K562 (cell line): ENCODE measurements around the gene PBX2. TPM values are rescaled to one million over a fixed set of nuclear protein-coding genes. Genes with fewer than 3 reads are reported as not detected.
A peak's percentile ranks its signal among the peaks of the same experiment; 100 is the strongest.

Source experiments
- ARID1B ChIP-seq: fragments of 450-650 bp; IDR thresholded peaks from 2 replicates; pipeline ENCODE4 v1.6.1; 2016; ENCODE audit warnings: antibody characterized with exemption, mild to moderate bottlenecking, inconsistent platforms
- HNRNPK ChIP-seq: fragments of 200-400 bp; formaldehyde crosslinking; IDR thresholded peaks from one replicate; pipeline ENCODE4 v1.6.1; 2018; ENCODE audit warnings: mild to moderate bottlenecking, low read depth, low read length; ENCODE audit not compliant: poor library complexity, severe bottlenecking
- KAT2B ChIP-seq: IDR thresholded peaks from one replicate; pipeline ENCODE4 v1.6.1; 2012; ENCODE audit warnings: low read depth, mild to moderate bottlenecking, control low read depth, inconsistent platforms, low read length, moderate library complexity
- MAFG ChIP-seq: fragments of 450-650 bp; conservative IDR thresholded peaks from 2 replicates; pipeline ENCODE4 v1.6.1; 2016; ENCODE audit warnings: missing genetic modification characterization, missing compliant biosample characterization
- NBN ChIP-seq: fragments of 450-650 bp; IDR thresholded peaks from 2 replicates; pipeline ENCODE4 v1.6.1; 2016; ENCODE audit warnings: low read depth, mild to moderate bottlenecking
- NFE2L1 ChIP-seq: fragments of 450-650 bp; IDR thresholded peaks from 2 replicates; pipeline ENCODE4 v1.6.1; 2016; ENCODE audit warnings: missing genetic modification characterization, low read depth, mild to moderate bottlenecking, missing compliant biosample characterization, moderate library complexity, borderline replicate concordance
- NFRKB ChIP-seq: fragments of 450-650 bp; IDR thresholded peaks from 2 replicates; pipeline ENCODE4 v1.6.1; 2016; ENCODE audit warnings: low read depth
- PCBP2 ChIP-seq: fragments of 200-400 bp; formaldehyde crosslinking; IDR thresholded peaks from 2 replicates; pipeline ENCODE4 v1.6.1; 2018; ENCODE audit warnings: low read length, low read depth, mild to moderate bottlenecking, moderate library complexity; ENCODE audit not compliant: poor library complexity, severe bottlenecking
- SRSF1 ChIP-seq: fragments of 200-400 bp; formaldehyde crosslinking; IDR thresholded peaks from 2 replicates; pipeline ENCODE4 v1.6.1; 2017; ENCODE audit warnings: mild to moderate bottlenecking, low read depth, low read length, moderate library complexity
- TEAD4 ChIP-seq, 2 experiments: sonication (generic) in 1 of 2; formaldehyde crosslinking in 1 of 2; IDR thresholded peaks; 2 replicates each; pipeline versions ENCODE4 v1.6.1 to v1.8.0; 2012 to 2022; ENCODE audit warnings: borderline replicate concordance in 1 of 2, inconsistent platforms in 1 of 2, low read length in 1 of 2, mild to moderate bottlenecking in 1 of 2, missing genetic modification reagents in 1 of 2
- ZNF184 ChIP-seq: sonication (generic); formaldehyde crosslinking; IDR thresholded peaks from 2 replicates; pipeline ENCODE4 v1.5.0; 2020; ENCODE audit warnings: missing genetic modification reagents
- ZNF354B ChIP-seq: fragments of 250-450 bp; sonication (Bioruptor Pico); IDR thresholded peaks from 2 replicates; pipeline ENCODE4 v1.4.0; 2020
- ZSCAN32 ChIP-seq: fragments of 450-650 bp; formaldehyde crosslinking; IDR thresholded peaks from 2 replicates; pipeline ENCODE4 v1.4.0; 2020; ENCODE audit warnings: mild to moderate bottlenecking, moderate library complexity
- polyA plus RNA-seq, 8 experiments: library from polyadenylated mRNA; depleted of rRNA in 4 of 8; stranded (reverse) in 5 of 8; unstranded in 3 of 8; fragments of >200 nt; fragmentation: Nextera tagmentation in 2 of 8; fragmentation: Illumina TruSeq in 1 of 8; extraction: Ambion mirVana in 2 of 8; extraction: Trizol in 1 of 8; gene quantifications; 2 replicates each; pipeline versions ENCODE4 v1.2.1 to v1.2.3, GENCODE V29; 2011 to 2014; ENCODE audit warnings: inconsistent platforms in 1 of 8, missing spikeins in 1 of 8
- total RNA-seq, 7 experiments: library from RNA; depleted of rRNA in 6 of 7; stranded (reverse); fragments of >200 nt in 6 of 7; fragmentation: Illumina TruSeq in 2 of 7; extraction: Trizol in 2 of 7; gene quantifications; 2 replicates each; pipeline versions ENCODE4 v1.2.1 to v1.2.3, GENCODE V29; 2011 to 2021; ENCODE audit warnings: low replicate concordance in 1 of 7
- TF ChIP-seq, protein P1 (sequence below), 2 experiments: fragments of 450-650 bp in 1 of 2; sonication (generic) in 1 of 2; formaldehyde crosslinking in 1 of 2; IDR thresholded peaks; 2 replicates each; pipeline versions ENCODE4 v1.7.1 to v1.9.0; 2016 to 2022; ENCODE audit warnings: inconsistent platforms in 1 of 2, mild to moderate bottlenecking in 1 of 2, missing genetic modification reagents in 1 of 2
- TF ChIP-seq, protein P2 (sequence below): fragments of 450-650 bp; IDR thresholded peaks from 2 replicates; pipeline ENCODE4 v1.6.1; 2014; ENCODE audit warnings: low read depth, mild to moderate bottlenecking, moderate library complexity, borderline replicate concordance

The PBX2 gene
- total and polyA plus RNA-seq, 9 of the 15 experiments (the other 6 are each of a cell fraction or from before 2014, with no cell fraction given) = 1.9 to 134 (median 62.5) TPM

DNA sequence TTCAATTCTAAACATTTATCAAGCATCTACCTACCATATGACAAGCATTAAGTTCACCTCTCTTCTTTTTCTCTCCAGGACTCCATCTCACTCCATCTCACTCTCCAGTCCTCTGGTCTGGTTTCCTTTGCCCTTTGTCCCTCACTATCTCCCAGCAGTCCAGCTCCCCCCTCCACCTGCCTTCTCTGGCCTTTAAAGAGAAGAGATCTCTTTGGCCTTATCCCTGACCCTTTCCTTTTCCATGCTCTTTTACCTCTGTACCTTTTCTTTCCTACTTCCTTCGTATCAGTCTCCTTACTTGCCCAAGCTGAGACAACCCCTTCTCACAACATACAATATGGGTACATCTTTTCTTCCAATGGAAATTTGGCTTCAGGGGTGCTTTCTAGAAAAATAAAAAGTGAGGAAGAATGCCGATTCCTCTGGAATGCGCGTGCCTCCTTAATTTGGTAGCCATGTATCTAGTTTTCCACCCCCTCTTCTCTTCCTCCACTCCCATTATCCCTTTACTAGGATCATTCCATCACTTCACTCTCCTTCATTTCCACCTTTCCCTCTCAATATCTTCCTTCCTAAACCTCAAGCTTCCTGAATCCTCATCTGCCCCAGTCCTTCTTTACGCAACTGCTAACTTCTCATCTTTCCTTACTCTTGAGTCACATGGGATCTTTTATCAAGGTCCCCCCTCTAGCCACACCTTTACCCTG, 13.4 kb downstream of the PBX2 start (continued):
- TF ChIP-seq TEAD4 (IDR thresholded peaks at IDR 0.05; ENCODE audit: low read length) = no peak
- no peak for TF ChIP-seq TEAD4 (CRISPR knock-in tag; IDR thresholded peaks at IDR 0.05; ENCODE audit: borderline replicate concordance)
- TF ChIP-seq, protein P1, sequence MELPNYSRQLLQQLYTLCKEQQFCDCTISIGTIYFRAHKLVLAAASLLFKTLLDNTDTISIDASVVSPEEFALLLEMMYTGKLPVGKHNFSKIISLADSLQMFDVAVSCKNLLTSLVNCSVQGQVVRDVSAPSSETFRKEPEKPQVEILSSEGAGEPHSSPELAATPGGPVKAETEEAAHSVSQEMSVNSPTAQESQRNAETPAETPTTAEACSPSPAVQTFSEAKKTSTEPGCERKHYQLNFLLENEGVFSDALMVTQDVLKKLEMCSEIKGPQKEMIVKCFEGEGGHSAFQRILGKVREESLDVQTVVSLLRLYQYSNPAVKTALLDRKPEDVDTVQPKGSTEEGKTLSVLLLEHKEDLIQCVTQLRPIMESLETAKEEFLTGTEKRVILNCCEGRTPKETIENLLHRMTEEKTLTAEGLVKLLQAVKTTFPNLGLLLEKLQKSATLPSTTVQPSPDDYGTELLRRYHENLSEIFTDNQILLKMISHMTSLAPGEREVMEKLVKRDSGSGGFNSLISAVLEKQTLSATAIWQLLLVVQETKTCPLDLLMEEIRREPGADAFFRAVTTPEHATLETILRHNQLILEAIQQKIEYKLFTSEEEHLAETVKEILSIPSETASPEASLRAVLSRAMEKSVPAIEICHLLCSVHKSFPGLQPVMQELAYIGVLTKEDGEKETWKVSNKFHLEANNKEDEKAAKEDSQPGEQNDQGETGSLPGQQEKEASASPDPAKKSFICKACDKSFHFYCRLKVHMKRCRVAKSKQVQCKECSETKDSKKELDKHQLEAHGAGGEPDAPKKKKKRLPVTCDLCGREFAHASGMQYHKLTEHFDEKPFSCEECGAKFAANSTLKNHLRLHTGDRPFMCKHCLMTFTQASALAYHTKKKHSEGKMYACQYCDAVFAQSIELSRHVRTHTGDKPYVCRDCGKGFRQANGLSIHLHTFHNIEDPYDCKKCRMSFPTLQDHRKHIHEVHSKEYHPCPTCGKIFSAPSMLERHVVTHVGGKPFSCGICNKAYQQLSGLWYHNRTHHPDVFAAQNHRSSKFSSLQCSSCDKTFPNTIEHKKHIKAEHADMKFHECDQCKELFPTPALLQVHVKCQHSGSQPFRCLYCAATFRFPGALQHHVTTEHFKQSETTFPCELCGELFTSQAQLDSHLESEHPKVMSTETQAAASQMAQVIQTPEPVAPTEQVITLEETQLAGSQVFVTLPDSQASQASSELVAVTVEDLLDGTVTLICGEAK (IDR thresholded peaks at IDR 0.05) = peak; percentile 10; the same call in 1 of the 2 replicates
- TF ChIP-seq, protein P1 (CRISPR knock-in tag; IDR thresholded peaks at IDR 0.05) = no peak
- no peak for TF ChIP-seq ZNF354B (CRISPR knock-in tag)
- TF ChIP-seq NFRKB = no peak; the same call in none of the 2 replicates
- TF ChIP-seq MAFG = no peak
- no peak for TF ChIP-seq ZNF184
- TF ChIP-seq, protein P2, sequence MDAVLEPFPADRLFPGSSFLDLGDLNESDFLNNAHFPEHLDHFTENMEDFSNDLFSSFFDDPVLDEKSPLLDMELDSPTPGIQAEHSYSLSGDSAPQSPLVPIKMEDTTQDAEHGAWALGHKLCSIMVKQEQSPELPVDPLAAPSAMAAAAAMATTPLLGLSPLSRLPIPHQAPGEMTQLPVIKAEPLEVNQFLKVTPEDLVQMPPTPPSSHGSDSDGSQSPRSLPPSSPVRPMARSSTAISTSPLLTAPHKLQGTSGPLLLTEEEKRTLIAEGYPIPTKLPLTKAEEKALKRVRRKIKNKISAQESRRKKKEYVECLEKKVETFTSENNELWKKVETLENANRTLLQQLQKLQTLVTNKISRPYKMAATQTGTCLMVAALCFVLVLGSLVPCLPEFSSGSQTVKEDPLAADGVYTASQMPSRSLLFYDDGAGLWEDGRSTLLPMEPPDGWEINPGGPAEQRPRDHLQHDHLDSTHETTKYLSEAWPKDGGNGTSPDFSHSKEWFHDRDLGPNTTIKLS = no peak
- TF ChIP-seq PCBP2 = no peak
- no peak for TF ChIP-seq ZSCAN32
- TF ChIP-seq NFE2L1 (tag) = no peak
- TF ChIP-seq KAT2B = no peak
- peak; percentile 49 for TF ChIP-seq ARID1B
- TF ChIP-seq HNRNPK = no peak
- 0 out of 2 replicates have a peak, but pooled peaks have one; percentile 15 for TF ChIP-seq NBN
- no peak for TF ChIP-seq SRSF1
